Colon (tissue), 2 donors: ENCODE data around the gene NANOGP8.
"Not testable (repeated sequence)": the region's sequence is repeated elsewhere in the genome, so short reads cannot be mapped to it uniquely, and the experiment has no call there.

Experiments
- FAIRE-seq: peaks from 2 replicates; lab custom pipeline; 2012; peaks lifted over from hg19 to GRCh38; lab: Jason Lieb, UNC
- donor health status: control.
- donor health status: control.

NANOGP8 gene, protein sequence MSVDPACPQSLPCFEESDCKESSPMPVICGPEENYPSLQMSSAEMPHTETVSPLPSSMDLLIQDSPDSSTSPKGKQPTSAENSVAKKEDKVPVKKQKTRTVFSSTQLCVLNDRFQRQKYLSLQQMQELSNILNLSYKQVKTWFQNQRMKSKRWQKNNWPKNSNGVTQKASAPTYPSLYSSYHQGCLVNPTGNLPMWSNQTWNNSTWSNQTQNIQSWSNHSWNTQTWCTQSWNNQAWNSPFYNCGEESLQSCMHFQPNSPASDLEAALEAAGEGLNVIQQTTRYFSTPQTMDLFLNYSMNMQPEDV

DNA sequence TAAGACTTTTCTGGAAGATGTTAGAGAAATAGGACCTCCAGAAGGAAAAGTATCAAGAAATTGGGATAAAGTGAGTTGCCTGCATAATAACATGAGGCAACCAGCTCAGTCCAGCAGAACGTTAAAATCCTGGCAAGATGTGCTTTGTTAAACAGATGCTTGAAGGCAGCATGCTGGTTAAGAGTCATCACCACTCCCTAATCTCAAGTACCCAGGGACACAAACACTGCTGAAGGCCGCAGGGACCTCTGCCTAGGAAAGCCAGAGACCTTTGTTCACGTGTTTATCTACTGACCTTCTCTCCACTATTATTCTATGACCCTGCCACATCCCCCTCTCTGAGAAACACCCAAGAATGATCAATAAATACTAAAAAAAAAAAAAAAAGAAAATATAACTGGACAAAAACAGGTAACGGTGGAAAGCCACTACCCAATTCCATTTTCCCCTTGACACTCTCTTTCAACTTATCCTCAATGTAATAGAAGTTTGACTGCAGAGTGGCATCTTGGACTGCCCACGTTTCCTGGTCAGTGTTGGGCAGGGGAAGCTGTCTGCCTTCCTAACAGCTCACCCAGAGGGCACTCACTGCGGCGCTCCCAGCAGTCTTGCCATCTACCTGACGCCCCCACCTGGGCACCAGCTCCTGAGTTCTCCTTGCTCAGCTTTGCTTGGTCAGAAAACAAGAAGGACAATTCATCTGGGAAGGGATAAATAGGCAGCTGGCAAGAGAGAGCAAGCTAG, at the start of gene NANOGP8:
Gene NANOGP8 (minus strand): TSS at position 120 of the 744 bp plus-strand sequence. CDS start 185 bp downstream, outside the sequence.
- not testable (repeated sequence) for FAIRE-seq

DNA sequence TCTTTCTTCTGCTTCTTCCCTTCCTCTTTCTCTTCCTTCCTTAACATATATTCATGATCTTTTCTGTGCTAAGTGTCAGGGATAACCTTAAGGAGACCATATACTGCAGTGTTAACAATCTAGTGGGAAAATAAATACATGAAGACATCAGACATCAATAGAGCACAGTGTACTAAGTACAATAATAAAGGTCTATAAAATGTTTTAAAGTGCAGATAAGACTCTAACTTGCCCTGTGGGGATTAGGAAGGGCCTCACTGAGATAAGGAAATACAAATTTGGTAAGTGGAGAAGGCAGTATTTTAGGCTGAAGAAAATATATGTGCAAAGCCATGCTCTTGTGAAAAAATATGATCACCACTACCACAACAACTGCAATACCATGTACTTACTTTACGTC, 49.2 kb upstream of the NANOGP8 start:
- no peak for FAIRE-seq

DNA sequence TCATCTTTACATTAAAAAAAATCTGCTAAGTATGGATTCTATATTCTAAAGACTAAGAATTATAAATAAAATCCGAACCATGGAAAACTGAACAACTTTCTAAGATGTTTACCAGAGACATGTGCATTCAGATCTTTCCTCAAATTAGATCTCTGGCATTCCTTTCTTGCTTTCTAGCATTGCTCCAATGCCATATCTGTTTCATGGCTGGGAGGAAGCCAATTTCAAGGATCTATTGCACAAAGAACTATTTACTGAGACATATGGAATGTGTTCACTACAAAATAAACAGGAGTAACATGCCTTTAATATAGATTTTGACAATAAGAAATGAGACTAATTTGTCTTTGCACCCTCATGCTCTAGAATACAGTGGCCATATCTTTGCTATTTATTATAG, 45.1 kb upstream of the NANOGP8 start:
- no peak for FAIRE-seq

DNA sequence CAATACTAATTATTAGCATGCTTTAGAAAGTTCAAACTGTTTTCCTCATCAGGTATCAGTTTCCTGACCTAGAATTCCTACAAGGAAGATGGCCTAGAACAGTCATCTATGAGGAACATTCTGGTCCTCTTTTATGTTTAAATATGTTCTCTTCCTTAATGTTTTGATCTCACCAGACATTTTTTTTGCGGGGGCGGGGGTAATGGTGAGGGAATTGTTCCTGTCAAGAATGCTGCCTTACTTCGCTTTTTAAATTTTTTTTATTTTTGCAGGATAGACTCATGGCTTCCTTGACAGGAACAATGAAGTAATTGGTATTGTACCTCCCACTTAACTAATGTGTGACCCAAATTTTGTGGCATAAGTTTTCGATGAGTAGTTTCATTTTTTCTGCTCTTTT, 44.3 kb upstream of the NANOGP8 start:
- FAIRE-seq, result no peak

DNA sequence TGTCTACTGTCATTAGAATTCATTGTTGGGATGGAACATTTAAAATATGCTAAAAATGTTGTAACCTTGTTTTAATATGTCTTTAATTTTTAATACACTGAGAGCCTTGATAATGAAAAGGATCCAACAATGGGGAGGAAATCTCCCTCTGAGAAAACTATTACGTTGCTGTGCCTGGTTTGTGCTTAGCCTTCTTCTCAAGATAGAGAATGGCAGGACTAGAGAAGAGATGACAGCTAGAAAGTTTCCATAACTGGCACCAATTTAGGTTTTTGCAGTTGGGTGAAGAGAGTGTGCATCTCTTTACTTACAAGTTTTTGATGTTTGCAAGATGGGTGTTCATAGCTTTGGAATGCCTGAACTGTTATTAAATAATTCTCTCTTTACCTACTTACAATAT, 42.6 kb upstream of the NANOGP8 start:
- no peak for FAIRE-seq

DNA sequence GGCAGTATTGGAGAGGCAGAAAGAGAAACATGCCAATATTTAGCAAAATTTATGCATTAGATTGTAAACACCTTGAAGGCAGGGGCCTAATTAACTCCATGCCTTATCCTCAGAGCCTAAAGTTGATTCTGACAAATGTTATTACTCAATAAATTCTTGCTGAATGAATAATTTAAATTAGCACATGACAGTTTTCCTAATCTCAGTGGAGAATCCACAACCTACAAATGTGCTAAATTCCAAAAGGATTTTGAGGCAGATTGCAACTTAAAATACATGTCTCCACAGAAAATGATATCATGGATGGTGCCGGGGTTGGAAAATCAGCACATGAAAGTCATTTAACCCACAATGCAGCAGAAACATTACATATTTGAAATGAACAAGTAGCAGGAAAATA, 41.1 kb upstream of the NANOGP8 start:
- no peak for FAIRE-seq

DNA sequence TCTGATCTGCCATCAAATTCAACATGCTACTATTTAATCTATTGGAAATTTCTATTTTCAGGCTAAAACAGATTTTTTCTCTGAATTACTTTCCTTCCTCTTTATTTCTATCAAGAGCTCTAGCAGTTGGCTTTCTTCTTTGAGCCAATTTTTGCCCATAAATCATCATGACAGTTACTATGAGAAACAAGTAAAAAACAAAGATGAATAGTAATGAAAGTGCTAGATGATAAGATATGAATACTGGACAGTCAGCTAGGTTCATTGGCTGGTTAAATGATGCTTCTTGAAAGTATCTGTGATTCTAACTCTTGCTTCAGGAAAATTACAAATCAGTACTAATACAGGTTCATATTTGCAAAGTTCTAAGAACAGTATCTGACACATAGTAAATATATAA, 38.6 kb upstream of the NANOGP8 start:
- FAIRE-seq, result no peak

DNA sequence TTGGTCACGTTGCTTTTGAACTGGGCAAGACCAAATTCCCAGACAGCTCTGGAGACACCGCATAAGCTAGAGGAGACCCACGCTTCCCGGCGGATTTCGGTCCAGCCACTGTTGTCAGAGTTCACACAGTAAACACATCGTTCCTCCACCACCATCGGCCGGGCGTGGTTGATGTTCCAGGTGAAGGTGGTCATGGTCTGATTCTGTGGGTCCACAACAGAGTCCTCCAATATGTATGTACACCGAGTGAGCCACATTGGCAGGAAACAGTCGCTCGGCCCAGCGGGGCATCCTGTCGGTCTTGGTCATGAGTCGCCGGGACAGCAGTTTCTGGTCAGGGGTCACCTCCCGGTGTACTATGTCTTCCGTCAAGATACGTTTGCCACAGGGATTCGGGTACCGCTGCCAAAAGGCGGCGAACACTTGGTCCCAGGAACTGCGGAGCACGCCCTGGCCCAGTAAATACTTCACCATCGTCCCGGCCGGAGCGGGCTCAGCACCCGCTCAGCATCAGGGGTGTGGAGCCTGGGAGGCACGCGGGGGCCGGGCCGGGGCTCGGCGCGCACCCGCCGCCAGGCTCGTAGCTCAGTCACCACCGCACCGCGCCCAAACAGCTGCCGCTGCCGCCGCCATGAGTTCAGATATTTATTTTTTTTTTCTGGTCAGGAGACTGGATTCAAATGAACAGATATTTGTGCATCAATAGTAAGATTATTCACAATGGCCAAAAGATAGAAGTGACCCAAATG, 36.7 kb upstream of the NANOGP8 start:
- FAIRE-seq, result no peak

DNA sequence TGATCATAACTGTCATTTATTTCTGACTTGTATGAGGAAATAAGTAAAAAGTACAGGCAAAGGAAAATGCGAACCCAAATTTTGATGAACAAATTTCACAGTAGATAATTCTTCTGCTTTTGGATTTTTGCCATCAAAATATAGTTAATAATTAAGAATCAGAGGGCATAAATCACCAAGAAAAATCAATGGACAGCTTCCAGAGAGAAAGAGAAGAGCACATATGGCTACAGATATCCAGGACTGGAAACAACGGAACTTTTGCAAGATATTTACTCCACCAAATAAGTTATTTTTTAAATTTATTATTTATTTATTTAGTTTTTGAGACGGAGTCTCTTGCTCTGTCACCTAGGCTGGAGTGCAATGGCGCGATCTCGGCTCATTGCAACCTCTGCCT, 35.1 kb upstream of the NANOGP8 start:
- FAIRE-seq, result no peak

DNA sequence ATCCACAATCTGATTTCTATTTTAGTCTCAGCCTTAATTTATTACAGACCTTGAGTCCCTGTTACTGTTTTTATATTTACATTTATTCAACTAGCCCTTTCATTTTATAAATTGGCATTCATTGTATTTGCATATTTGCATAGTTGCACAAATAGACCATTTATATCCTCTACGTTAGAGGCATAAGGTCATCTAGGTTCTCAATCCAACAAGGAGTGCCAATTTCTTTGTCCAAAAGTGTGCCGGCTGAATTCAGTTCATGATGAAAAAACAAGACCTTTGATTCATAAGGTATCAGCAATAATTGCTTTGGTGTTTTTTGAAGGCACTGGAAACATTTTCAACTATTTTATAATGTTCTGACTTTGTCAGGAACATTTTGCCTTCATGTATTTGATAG, 33.9 kb upstream of the NANOGP8 start:
- FAIRE-seq, result no peak

DNA sequence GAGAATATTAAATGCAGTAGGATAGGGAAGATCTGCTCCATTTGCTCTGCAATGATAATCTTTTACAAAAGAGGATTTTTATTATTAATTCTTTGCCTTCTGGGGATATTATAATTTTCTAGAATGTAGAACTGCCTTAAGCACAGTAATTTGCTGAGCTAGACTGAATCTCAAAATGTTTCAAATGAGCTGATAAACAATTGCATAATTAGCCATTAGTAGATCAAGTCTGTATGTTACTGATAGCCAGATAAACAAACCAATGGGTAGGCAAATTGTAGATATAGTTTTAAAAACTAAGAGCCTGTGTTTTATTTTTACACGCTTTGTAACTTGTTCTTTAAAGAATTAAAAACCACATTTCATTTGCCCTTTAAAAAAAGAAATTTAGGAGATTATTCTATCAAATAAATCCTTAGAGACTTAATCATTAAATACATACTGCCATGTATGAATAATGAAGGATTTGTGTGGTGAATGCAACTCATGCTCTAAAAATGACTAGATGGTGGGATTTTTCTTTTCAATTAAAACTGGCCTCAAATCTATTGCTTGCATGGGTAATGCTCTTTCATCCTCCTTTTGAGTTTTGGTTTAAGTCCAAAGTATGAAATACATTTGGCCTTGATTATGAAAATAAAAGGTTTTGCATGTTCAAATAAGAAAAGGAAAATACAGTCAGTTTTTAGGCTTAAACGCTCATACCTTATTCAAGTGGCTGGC, 32.6 kb upstream of the NANOGP8 start:
- FAIRE-seq, result no peak

DNA sequence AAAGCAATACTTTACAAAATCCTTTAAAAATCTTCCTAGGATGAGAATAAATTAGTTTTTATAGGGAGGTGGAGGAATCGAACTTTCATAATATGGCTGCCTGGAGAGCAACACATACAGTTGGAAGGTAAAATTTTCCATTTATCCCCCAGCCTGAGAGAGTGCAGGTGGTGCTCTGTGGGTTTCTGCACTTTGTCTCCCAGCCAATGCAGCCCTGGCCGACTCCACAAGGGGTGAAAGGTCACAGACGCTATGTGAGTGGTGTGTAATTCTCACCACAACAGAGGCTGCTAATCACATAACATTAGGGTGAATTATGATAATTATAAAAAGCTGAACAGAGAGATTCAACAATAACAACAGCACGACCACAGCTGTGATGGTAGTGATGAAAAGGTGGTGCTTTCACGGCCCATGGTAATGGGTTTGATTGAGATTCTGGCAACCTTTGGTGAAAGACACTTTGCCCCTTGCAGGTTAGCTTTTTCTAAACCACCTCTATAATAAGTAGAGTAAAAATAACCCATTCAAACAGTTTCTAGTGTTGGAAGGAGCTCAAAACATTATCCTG, 30.1 kb upstream of the NANOGP8 start:
- no peak for FAIRE-seq

DNA sequence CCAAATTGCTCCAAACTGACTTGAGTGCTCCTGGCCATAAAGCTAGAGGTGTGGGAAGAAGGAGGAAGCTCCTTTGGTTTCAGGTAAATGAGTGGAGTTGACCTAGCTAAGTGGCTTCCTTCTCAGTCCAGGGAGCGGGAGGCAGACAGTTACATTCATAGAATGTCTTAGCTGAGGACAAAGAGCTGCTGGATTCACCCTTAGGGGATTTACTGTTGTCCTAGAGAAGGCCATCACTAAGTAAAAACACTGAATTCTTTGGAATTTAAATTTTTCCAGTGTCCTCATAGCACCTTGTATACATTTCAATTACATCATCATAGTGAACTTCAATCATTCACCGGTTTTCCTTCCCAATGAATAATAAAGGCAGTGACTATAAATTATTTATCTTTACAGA, 27.3 kb upstream of the NANOGP8 start:
- no peak for FAIRE-seq

DNA sequence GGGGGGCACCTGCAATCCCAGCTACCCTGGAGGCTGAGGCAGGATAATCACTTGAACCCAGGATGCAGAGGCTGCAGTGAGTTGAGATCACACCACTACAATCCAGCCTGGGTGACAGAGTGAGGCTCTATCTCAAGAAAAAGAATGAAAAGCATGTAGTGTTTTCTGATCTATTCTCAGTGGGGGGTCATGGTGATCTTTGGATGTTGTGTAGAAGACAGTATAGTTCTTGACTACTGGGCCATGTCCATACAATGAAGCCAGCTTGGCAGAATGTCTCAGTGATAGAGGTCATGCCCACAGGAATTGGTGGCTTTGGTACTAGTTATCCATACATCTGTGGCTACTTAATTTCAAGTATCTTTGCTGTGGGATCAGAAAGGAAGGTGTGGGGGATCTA, 26.8 kb upstream of the NANOGP8 start:
- no peak for FAIRE-seq

DNA sequence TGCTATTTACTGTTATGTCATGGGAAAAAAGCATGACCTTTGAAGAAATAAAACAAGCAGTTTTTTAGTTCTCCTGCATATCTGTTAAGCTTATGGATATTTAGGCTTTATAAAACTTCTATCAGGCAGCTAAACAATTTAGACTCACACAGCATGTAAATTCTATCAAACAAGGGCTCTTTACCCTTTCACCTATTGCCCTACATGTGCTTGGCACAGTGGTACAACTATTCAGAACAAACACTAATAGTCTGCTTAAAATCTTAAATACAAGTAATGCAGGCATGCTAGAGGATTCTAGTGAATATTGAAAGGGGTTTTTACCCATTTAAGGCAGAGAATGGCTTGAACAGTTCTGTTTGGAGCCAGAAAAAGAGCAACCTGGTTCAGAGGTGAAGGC, 23.4 kb upstream of the NANOGP8 start:
- FAIRE-seq, result no peak

DNA sequence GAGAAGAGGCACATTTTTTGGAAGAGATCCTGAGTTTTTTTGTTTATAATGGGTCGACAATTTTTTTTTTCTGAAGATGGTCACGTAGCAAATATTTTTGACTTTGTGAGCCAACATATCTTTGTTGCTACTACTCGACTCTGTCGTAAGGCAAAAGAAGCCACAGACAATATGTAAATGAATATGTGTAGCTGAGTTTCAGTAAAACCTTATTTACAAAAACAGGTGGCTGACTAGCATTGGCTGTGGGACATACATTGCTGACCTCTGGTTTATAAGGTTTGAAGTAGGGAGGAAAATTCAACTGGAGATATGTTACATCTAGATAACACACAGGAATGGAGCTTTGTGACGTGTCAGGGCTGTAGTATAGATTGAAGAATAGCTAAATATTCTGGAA, 22.5 kb upstream of the NANOGP8 start:
- FAIRE-seq, result no peak

DNA sequence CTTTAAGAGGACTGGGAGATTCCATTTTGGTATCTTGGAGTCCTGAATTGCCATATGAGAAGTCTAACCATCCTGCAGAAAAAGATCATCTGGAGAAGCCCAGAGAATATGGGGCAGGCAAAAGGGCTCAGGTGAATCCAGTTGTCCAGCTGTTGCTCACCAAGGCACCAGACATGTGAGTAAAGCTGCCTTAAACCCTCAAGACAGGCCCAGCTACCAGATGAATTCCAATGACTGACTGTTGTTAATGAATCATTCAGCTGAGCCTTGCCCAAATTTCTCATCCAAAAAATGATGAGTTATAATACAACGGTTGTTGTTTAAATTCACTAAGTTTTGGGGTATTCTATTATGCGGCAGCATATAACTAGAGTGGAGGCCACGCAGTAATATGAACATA, 22.0 kb upstream of the NANOGP8 start:
- FAIRE-seq, result no peak

DNA sequence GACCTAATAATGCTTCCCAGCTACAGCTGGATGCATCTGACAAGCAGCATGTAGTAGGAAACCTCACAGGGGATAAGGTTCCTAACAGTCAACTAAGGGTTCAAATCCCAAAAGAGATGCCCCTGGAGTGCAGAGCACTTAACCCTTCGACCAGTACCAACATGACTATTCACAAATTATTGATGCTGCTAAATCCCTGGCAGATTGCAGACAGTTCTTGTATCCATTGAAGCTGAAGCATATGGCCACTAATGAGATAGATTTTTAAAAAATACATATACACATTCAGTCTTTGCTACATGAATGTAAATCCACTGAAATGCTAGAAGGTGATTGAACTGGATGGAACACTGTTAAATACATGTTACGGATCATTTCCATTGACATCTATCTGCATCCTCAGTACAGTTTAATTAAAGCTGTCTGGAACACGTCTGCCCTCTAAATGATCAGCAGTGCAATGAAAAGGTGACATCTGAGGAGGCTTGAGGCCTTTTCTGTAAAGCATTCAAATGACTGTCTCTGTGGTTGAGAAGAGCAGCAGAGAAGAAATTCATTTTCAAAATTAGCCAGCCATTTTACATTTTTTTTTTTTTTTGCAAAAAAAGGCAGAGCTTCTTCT, 19.5 kb upstream of the NANOGP8 start:
- no peak for FAIRE-seq

DNA sequence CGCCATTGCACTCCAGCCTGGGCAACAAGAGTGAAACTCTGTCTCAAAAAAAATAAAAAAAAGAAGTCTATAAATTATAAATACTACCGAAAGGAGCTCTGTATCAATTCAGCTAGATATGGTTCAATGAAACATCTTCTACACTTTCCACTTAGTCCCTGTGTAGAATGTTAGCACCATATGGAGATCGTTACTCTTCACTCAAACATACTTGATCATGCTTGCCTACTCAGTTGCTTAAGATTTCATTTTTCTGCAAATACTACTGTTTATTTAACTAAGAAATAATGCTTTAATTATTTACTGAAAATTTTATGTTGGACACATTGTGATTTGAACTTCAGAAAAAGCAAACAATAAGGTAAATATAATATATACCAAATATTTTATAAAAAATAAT, 17.1 kb upstream of the NANOGP8 start:
- no peak for FAIRE-seq

DNA sequence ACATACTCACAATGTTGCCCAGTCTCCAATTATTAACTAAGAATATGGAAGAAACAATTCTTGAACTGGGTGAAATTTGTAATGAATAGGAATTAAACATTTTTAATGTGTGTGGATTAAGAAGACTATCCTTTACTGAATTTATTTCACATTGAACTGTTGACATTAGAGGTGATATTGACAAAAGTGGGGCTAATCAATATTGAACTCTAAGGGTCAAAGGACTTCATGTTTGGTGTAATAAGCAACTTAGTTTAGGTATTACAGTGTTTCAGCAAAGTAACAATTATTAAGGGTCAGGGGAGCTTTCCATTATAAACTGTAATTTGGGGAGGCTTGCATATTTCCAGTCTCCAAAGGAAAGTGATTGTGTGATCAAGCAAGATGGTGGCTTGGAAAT, 16.2 kb upstream of the NANOGP8 start:
- no peak for FAIRE-seq

DNA sequence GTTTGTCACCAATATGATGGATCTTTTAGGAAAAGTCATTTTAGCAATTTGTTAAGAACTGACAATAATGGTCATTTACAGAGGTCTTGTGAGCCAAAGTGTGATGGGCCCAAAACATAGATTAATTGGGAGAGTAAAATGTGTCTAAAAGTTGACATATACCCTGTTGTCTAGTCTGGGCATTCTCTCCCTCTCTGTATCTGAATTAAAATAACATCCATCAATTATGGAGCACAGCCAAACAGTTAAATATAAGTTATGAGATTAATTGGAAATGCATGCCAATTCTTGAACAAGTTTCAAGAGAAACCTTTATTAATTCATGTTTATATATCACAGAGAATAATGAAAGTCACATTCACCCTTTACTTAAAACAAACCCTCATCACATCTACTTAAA, 13.6 kb upstream of the NANOGP8 start:
- no peak for FAIRE-seq

DNA sequence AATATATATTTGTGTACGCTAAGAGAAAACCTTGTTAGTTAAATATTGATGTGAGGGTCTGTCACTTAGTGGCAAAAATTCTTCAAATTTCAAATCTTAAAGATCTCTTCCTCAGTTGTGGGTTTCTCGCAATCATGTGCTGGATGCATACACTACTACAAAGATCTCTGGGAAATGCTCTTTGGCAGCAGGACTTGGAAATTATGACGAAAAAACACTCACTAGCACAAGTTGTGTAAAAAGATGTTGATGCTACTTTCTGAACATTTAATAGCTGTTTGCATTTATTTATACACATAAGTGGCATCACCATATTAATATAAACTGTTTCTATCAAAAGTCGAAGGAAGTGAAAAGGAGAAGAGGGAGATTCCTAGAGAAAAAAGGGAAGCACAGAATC, 10.8 kb upstream of the NANOGP8 start:
- FAIRE-seq, result no peak
